IMR-90 (cell line): ENCODE data around the gene AFTPH. TPM values are rescaled to one million over a fixed set of nuclear protein-coding genes. Genes with fewer than 3 reads are reported as not detected.

ENCODE experiments used
- ATAC-seq: fragments of 200-7000 bp; cut with Tn5 transposase; 2 replicates; pipeline ENCODE4 v1.9.1; 2020; ENCODE audit warnings: low read depth, mild to moderate bottlenecking, moderate library complexity
- BruUV-seq: library from RNA; stranded (reverse); fragments of 400-500 nt; replicated peaks from 2 replicates; lab custom pipeline; 2021; lab: Mats Ljungman, UMichigan
- CTCF ChIA-PET: fragments of 300-600 bp; formaldehyde crosslinking; extraction: SDS; loops from one replicate; lab custom pipeline; 2021; ENCODE audit warnings: antibody characterized with exemption; lab: Yijun Ruan, JAX
- POLR2A ChIA-PET: fragments of 300-600 bp; sonication (Branson Sonifier 250); formaldehyde crosslinking; loops from one replicate; lab custom pipeline; 2022; ENCODE audit warnings: antibody characterized with exemption; ENCODE audit not compliant: unreplicated experiment; lab: Charles Lee
- DNase-seq: peaks from one replicate; pipeline ENCODE4 v3.0.0; 2013
- H2AFZ ChIP-seq: replicated peaks from 2 replicates; pipeline ENCODE3; 2013; ENCODE audit warnings: low read length, mild to moderate bottlenecking; ENCODE audit not compliant: poor library complexity
- H2AK5ac ChIP-seq: 2 replicates; pipeline ENCODE4 v1.6.1; 2013; ENCODE audit warnings: low read depth, low read length, inconsistent platforms
- H2AK9ac ChIP-seq: replicated peaks from 2 replicates; pipeline ENCODE3; 2013; ENCODE audit warnings: mild to moderate bottlenecking, low read depth, low read length, moderate library complexity; ENCODE audit not compliant: poor library complexity
- H2BK120ac ChIP-seq: 2 replicates; pipeline ENCODE4 v1.6.1; 2013; ENCODE audit warnings: low read depth, low read length, inconsistent platforms
- H2BK15ac ChIP-seq: 3 replicates; pipeline ENCODE4 v1.6.1; 2013; ENCODE audit warnings: low read depth, low read length, inconsistent platforms
- H2BK20ac ChIP-seq: 2 replicates; pipeline ENCODE4 v1.6.1; 2013; ENCODE audit warnings: low read depth, mild to moderate bottlenecking, inconsistent platforms, low read length, moderate library complexity
- H2BK5ac ChIP-seq: 2 replicates; pipeline ENCODE4 v1.6.1; 2013; ENCODE audit warnings: mild to moderate bottlenecking, low read depth, low read length, inconsistent platforms; ENCODE audit not compliant: poor library complexity, severe bottlenecking
- H3K14ac ChIP-seq: replicated peaks from 2 replicates; pipeline ENCODE4 v1.6.1; 2013; ENCODE audit warnings: low read depth, low read length, inconsistent platforms
- H3K18ac ChIP-seq: 2 replicates; pipeline ENCODE4 v1.6.1; 2013; ENCODE audit warnings: low read depth, low read length, control low read depth
- H3K23ac ChIP-seq: 2 replicates; pipeline ENCODE4 v1.6.1; 2013; ENCODE audit warnings: low read depth, low read length, inconsistent platforms
- H3K27ac ChIP-seq: 2 replicates; pipeline ENCODE4 v1.5.1; 2013; ENCODE audit warnings: mild to moderate bottlenecking, control low read depth, low read length; ENCODE audit not compliant: insufficient read depth
- H3K27me3 ChIP-seq: 2 replicates; pipeline ENCODE4 v1.6.1; 2013; ENCODE audit warnings: low read length; ENCODE audit not compliant: control insufficient read depth, insufficient read depth
- H3K36me3 ChIP-seq: 2 replicates; pipeline ENCODE4 v1.6.1; 2013; ENCODE audit warnings: low read length, mixed read lengths; ENCODE audit not compliant: control insufficient read depth, insufficient read depth
- H3K4ac ChIP-seq: 2 replicates; pipeline ENCODE4 v1.6.1; 2013; ENCODE audit warnings: low read depth, low read length, inconsistent platforms
- H3K4me1 ChIP-seq: 2 replicates; pipeline ENCODE4 v1.6.1; 2013; ENCODE audit warnings: low read length, mixed read lengths; ENCODE audit not compliant: control insufficient read depth, insufficient read depth
- H3K4me2 ChIP-seq: 2 replicates; pipeline ENCODE4 v1.6.1; 2013; ENCODE audit warnings: low read depth, mild to moderate bottlenecking, control low read depth, low read length, moderate library complexity
- H3K4me3 ChIP-seq: 2 replicates; pipeline ENCODE4 v1.5.1; 2013; ENCODE audit warnings: low read depth, mild to moderate bottlenecking, control low read depth, low read length, moderate library complexity; ENCODE audit not compliant: insufficient read depth
- H3K56ac ChIP-seq: 2 replicates; pipeline ENCODE4 v1.6.1; 2013; ENCODE audit warnings: low read length, inconsistent platforms; ENCODE audit not compliant: insufficient read depth; ENCODE audit errors: extremely low read depth
- H3K79me1 ChIP-seq, 2 experiments: 2 replicates each; pipeline ENCODE4 v1.6.1; 2013; ENCODE audit warnings: low read length in 2 of 2, inconsistent platforms in 1 of 2, low read depth in 1 of 2
- H3K9ac ChIP-seq: 2 replicates; pipeline ENCODE4 v1.6.1; 2013; ENCODE audit warnings: low read depth, low read length, control low read depth
- H3K9me1 ChIP-seq: 2 replicates; pipeline ENCODE4 v1.6.1; 2013; ENCODE audit warnings: low read length, inconsistent platforms; ENCODE audit not compliant: insufficient read depth
- H3K9me3 ChIP-seq: 2 replicates; pipeline ENCODE4 v1.6.1; 2013; ENCODE audit warnings: low read length; ENCODE audit not compliant: control insufficient read depth, insufficient read depth
- H4K20me1 ChIP-seq: 2 replicates; pipeline ENCODE4 v1.6.1; 2013; ENCODE audit warnings: low read length, inconsistent platforms; ENCODE audit not compliant: insufficient read depth
- H4K5ac ChIP-seq: 2 replicates; pipeline ENCODE4 v1.6.1; 2013; ENCODE audit warnings: mild to moderate bottlenecking, low read depth, low read length, control low read depth
- H4K8ac ChIP-seq, 2 experiments: 2 replicates each; pipeline ENCODE4 v1.6.1; 2013; ENCODE audit warnings: low read depth in 2 of 2, low read length in 2 of 2, control low read depth in 1 of 2, inconsistent platforms in 1 of 2
- H4K91ac ChIP-seq: 2 replicates; pipeline ENCODE4 v1.6.1; 2013; ENCODE audit warnings: low read depth, low read length, inconsistent platforms; ENCODE audit not compliant: insufficient read depth
- BHLHE40 ChIP-seq: fragments of 150-350 bp; IDR thresholded peaks from 2 replicates; pipeline ENCODE4 v1.6.1; 2016; ENCODE audit warnings: mild to moderate bottlenecking, low read depth, low read length
- CEBPB ChIP-seq: IDR thresholded peaks from 2 replicates; pipeline ENCODE4 v1.6.1; 2012; ENCODE audit warnings: low read depth, low read length, improper control_type of control experiment
- CHD1 ChIP-seq: IDR thresholded peaks from 2 replicates; pipeline ENCODE4 v1.6.1; 2012; ENCODE audit warnings: low read depth, low read length, improper control_type of control experiment
- FOS ChIP-seq: fragments of 150-350 bp; IDR thresholded peaks from 2 replicates; pipeline ENCODE4 v1.6.1; 2016; ENCODE audit warnings: low read depth, low read length
- MAFK ChIP-seq: IDR thresholded peaks from 2 replicates; pipeline ENCODE4 v1.6.1; 2012; ENCODE audit warnings: low read depth, low read length, improper control_type of control experiment
- MAZ ChIP-seq: IDR thresholded peaks from 2 replicates; pipeline ENCODE4 v1.6.1; 2012; ENCODE audit warnings: low read depth, mild to moderate bottlenecking, low read length, improper control_type of control experiment, moderate library complexity, borderline replicate concordance
- MXI1 ChIP-seq: IDR thresholded peaks from 2 replicates; pipeline ENCODE4 v1.6.1; 2012; ENCODE audit warnings: low read depth, mild to moderate bottlenecking, low read length, moderate library complexity, borderline replicate concordance
- NFE2L2 ChIP-seq: fragments of 150-350 bp; IDR thresholded peaks from 2 replicates; pipeline ENCODE4 v1.6.1; 2016; ENCODE audit warnings: low read depth, mild to moderate bottlenecking, low read length
- POLR2A ChIP-seq: IDR thresholded peaks from 2 replicates; pipeline ENCODE4 v1.6.1; 2012; ENCODE audit warnings: mild to moderate bottlenecking, low read depth, low read length
- RAD21 ChIP-seq: IDR thresholded peaks from 2 replicates; pipeline ENCODE4 v1.6.1; 2012; ENCODE audit warnings: low read length, improper control_type of control experiment
- RCOR1 ChIP-seq: IDR thresholded peaks from 2 replicates; pipeline ENCODE4 v1.6.1; 2012; ENCODE audit warnings: mild to moderate bottlenecking, low read length, improper control_type of control experiment; ENCODE audit not compliant: insufficient replicate concordance
- RFX5 ChIP-seq: IDR thresholded peaks from 2 replicates; pipeline ENCODE4 v1.8.0; 2012; ENCODE audit warnings: low read depth, mild to moderate bottlenecking, low read length, moderate library complexity
- SMC3 ChIP-seq: fragments of 150-350 bp; IDR thresholded peaks from 2 replicates; pipeline ENCODE4 v1.6.1; 2016; ENCODE audit warnings: low read depth, mild to moderate bottlenecking, antibody characterized with exemption, low read length, moderate library complexity
- WGBS, 2 experiments: methylation state at CpG; one replicate each; pipeline versions ENCODE4 v1.1.5 to v1.1.7; 2013; ENCODE audit warnings: missing lambda C conversion rate in 2 of 2; ENCODE audit not compliant: insufficient read length in 1 of 2; ENCODE audit errors: extremely low coverage in 2 of 2; 5-methylcytosine and 5-hydroxymethylcytosine counted together
- dilution Hi-C: fragments of 300-500 bp; cut with HindIII; formaldehyde crosslinking; loops from one replicate; pipeline ENCODE4 v1.14.3; 2018; ENCODE audit warnings: low sequenced_read_pairs; ENCODE audit not compliant: unreplicated experiment
- in situ Hi-C: fragments of 300-500 bp; cut with MboI; formaldehyde crosslinking; loops from 3 replicates; pipeline ENCODE4 v1.14.3; 2019; ENCODE audit warnings: low sequenced_read_pairs, inconsistent platforms, mixed read lengths
- intact Hi-C: fragments of 100-400 bp; cut with micrococcal nuclease; formaldehyde crosslinking; loops from 2 replicates; pipeline ENCODE4 v1.10.0; 2022
- polyA plus RNA-seq, 3 experiments: library from polyadenylated mRNA; depleted of rRNA; stranded (reverse); fragments of >200 nt; gene quantifications; 2 replicates each; pipeline ENCODE4 v1.2.3, GENCODE V29; 2012; ENCODE audit warnings: low replicate concordance in 1 of 3
- total RNA-seq: library from RNA; depleted of rRNA; stranded (reverse); fragments of >200 nt; gene quantifications from 2 replicates; pipeline ENCODE4 v1.2.3, GENCODE V29; 2012
- TF ChIP-seq, protein P1 (sequence below): conservative IDR thresholded peaks from 2 replicates; pipeline ENCODE4 v1.5.1; 2012; ENCODE audit warnings: mild to moderate bottlenecking, low read depth, low read length, improper control_type of control experiment
- TF ChIP-seq, protein P2 (sequence below): fragments of 150-350 bp; IDR thresholded peaks from 2 replicates; pipeline ENCODE4 v1.6.1; 2016; ENCODE audit warnings: low read depth, mild to moderate bottlenecking, low read length, moderate library complexity, borderline replicate concordance
- TF ChIP-seq, protein P3 (sequence below): fragments of 150-350 bp; IDR thresholded peaks from 2 replicates; pipeline ENCODE4 v1.6.1; 2017; ENCODE audit warnings: mild to moderate bottlenecking, antibody characterized with exemption, low read length, low read depth

The AFTPH gene
- total and polyA plus RNA-seq, 2 of the 4 experiments (the other 2 are of a cell fraction): 9.4 to 19.9 TPM

DNA sequence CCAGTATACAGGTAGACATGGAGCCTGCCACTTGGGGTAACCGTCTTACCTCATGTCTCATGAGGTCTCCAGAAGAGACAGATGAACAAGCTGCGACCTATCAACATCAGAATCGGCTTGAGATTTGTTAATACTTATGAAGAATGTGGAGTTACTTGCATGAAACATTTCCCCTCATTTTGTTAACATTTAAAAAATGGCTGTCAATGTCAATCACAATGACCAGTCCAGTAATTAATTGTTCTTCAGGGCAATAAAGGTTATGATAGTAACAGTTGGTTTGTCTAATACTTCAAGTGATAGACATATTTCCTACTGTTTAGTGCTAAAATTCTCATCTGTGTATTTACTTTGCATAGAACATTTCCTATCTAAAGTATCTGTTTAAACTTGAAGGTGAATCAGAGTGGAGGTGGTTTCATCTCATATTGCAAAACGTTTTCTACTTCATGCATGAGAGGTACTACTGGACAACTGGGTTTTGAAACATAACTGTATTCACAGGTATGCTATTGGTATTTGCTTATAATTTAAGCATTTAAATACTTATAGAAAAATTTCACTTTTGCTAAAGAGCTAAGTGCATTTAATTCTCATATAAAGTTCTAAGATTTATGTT, 114.5 kb downstream of the AFTPH start:
- H3K9me1 ChIP-seq: peaks cover 25% of the 10 kb centered on the region
- H3K14ac ChIP-seq: no peak overlapping the region
- no peak overlapping the region for H3K4me3 ChIP-seq
- no peak overlapping the region for H3K23ac ChIP-seq
- H3K4me2 ChIP-seq: no peak overlapping the region
- no peak overlapping the region for H3K27ac ChIP-seq
- H4K8ac ChIP-seq: no peak overlapping the region
- no peak overlapping the region for H2AK9ac ChIP-seq
- no peaks in the 10 kb centered on the region for H3K9me3 ChIP-seq
- no peak overlapping the region for H2BK120ac ChIP-seq
- no peak overlapping the region for H4K5ac ChIP-seq
- H2AK5ac ChIP-seq: no peak overlapping the region
- no peak overlapping the region for H4K91ac ChIP-seq
- BruUV-seq: no TSS peak
- H3K27me3 ChIP-seq: no peaks in the 10 kb centered on the region
- ChIA-PET POLR2A (no interaction called here), CTCF (interaction anchor here (0.5 kb wide), 1 partner anchor 371 kb away, joined by 3 read pairs; no protein-coding TSS in a partner anchor)
- no peak overlapping the region for H2AFZ ChIP-seq
- no peak overlapping the region for H3K18ac ChIP-seq
- no peak overlapping the region for H3K56ac ChIP-seq
- no CpG with 5 or more reads among the region's 4 CpGs for WGBS, 2 experiments
- peaks cover 68% of the 10 kb centered on the region for H4K20me1 ChIP-seq
- no peak overlapping the region for H2BK5ac ChIP-seq
- no peak for TF ChIP-seq CHD1
- TF ChIP-seq MAFK: no peak
- no peak for TF ChIP-seq MAZ
- TF ChIP-seq, protein P1, sequence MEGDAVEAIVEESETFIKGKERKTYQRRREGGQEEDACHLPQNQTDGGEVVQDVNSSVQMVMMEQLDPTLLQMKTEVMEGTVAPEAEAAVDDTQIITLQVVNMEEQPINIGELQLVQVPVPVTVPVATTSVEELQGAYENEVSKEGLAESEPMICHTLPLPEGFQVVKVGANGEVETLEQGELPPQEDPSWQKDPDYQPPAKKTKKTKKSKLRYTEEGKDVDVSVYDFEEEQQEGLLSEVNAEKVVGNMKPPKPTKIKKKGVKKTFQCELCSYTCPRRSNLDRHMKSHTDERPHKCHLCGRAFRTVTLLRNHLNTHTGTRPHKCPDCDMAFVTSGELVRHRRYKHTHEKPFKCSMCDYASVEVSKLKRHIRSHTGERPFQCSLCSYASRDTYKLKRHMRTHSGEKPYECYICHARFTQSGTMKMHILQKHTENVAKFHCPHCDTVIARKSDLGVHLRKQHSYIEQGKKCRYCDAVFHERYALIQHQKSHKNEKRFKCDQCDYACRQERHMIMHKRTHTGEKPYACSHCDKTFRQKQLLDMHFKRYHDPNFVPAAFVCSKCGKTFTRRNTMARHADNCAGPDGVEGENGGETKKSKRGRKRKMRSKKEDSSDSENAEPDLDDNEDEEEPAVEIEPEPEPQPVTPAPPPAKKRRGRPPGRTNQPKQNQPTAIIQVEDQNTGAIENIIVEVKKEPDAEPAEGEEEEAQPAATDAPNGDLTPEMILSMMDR: no peak
- no peak for TF ChIP-seq MXI1
- no peak for TF ChIP-seq SMC3
- TF ChIP-seq RAD21: no peak
- TF ChIP-seq POLR2A: no peak
- TF ChIP-seq CEBPB: no peak
- TF ChIP-seq RFX5: no peak
- TF ChIP-seq RCOR1: no peak
- TF ChIP-seq FOS: no peak
- TF ChIP-seq, protein P2, sequence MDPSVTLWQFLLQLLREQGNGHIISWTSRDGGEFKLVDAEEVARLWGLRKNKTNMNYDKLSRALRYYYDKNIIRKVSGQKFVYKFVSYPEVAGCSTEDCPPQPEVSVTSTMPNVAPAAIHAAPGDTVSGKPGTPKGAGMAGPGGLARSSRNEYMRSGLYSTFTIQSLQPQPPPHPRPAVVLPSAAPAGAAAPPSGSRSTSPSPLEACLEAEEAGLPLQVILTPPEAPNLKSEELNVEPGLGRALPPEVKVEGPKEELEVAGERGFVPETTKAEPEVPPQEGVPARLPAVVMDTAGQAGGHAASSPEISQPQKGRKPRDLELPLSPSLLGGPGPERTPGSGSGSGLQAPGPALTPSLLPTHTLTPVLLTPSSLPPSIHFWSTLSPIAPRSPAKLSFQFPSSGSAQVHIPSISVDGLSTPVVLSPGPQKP: no peak
- no peak for TF ChIP-seq BHLHE40
- TF ChIP-seq, protein P3, sequence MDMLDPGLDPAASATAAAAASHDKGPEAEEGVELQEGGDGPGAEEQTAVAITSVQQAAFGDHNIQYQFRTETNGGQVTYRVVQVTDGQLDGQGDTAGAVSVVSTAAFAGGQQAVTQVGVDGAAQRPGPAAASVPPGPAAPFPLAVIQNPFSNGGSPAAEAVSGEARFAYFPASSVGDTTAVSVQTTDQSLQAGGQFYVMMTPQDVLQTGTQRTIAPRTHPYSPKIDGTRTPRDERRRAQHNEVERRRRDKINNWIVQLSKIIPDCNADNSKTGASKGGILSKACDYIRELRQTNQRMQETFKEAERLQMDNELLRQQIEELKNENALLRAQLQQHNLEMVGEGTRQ: no peak
- no peak for TF ChIP-seq NFE2L2
- H3K36me3 ChIP-seq: peaks cover 12% of the 10 kb centered on the region
- H2BK15ac ChIP-seq: no peak overlapping the region
- H3K9ac ChIP-seq: no peak overlapping the region
- dilution Hi-C loops (no loop called here), in situ Hi-C loops (no loop called here), intact Hi-C loops (no loop called here)
- no peak overlapping the region for H3K4ac ChIP-seq
- no peak overlapping the region for H2BK20ac ChIP-seq
- H3K79me1 ChIP-seq: peaks cover 38 to 78% of the 10 kb centered on the region in 2 experiments
- ATAC-seq: no peak
- no peak for DNase-seq
- H3K4me1 ChIP-seq: peaks cover 13% of the 10 kb centered on the region
